ENCODE data around the gene DHRS2.

The DHRS2 gene

DNA sequence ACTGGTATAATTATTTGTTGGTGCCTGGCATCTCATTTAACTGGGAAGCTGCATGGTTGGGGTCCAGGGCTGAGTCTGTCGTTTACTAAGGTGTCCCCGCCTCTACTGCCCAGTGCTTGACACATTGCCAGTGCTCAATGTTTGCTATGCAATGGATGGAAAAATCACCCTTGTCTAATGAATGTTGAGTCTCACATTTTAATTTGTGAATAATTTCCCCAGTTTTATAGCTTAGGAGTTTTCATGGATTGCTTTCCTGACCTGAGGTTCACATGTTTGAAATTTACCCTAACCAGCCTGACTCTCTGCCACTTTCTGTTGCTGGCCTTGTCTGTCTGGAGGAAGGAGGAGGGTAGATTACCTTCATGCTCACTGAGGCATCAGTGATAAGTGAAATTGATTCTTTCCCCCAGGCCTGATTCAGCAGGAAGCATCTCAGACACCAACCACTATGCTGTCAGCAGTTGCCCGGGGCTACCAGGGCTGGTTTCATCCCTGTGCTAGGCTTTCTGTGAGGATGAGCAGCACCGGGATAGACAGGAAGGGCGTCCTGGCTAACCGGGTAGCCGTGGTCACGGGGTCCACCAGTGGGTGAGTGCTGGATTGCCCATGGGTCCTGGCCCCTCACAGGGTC is 2.4 kb downstream of the DHRS2 start:
- H3K27ac ChIP-seq (ENCODE audit: insufficient read depth in 1 of 2, low read depth in 1 of 2, low read length in 2 of 2, poor library complexity in 1 of 2, severe bottlenecking in 2 of 2) = no peak overlapping the region
- no peak overlapping the region for H3K4me3 ChIP-seq (ENCODE audit: control insufficient read depth in 1 of 7, extremely low read depth in 1 of 7, insufficient read depth in 4 of 7, low read depth in 2 of 7, low read length in 6 of 7)
- WGBS (ENCODE audit: insufficient coverage) = 98% methylated on average over 8 of the region's 8 CpGs
- no peak for DNase-seq
- peaks cover 0 to 6% (median 3%) of the 10 kb centered on the region in 4 experiments for H3K4me1 ChIP-seq (ENCODE audit: control extremely low read depth in 1 of 4, control insufficient read depth in 4 of 4, insufficient read depth in 4 of 4, low read length in 3 of 4)
- ChIA-PET CTCF (interaction anchor here (1.4 kb wide), 1 partner anchor 12 kb away, joined by 4 read pairs; no protein-coding TSS in a partner anchor), POLR2A (no interaction called here)
- H3K9me3 ChIP-seq (ENCODE audit: control extremely low read depth in 1 of 5, control insufficient read depth in 4 of 5, insufficient read depth in 2 of 5, low read depth in 1 of 5, low read length in 4 of 5) = no peaks in the 10 kb centered on the region
- H3K36me3 ChIP-seq (ENCODE audit: control insufficient read depth in 4 of 4, insufficient read depth in 4 of 4, low read length in 3 of 4) = no peaks in the 10 kb centered on the region
- H3K27me3 ChIP-seq (replicated peaks in 2 of 5; ENCODE audit: control insufficient read depth in 4 of 5, insufficient read depth in 5 of 5, low read length in 4 of 5) = no peaks in the 10 kb centered on the region

DNA sequence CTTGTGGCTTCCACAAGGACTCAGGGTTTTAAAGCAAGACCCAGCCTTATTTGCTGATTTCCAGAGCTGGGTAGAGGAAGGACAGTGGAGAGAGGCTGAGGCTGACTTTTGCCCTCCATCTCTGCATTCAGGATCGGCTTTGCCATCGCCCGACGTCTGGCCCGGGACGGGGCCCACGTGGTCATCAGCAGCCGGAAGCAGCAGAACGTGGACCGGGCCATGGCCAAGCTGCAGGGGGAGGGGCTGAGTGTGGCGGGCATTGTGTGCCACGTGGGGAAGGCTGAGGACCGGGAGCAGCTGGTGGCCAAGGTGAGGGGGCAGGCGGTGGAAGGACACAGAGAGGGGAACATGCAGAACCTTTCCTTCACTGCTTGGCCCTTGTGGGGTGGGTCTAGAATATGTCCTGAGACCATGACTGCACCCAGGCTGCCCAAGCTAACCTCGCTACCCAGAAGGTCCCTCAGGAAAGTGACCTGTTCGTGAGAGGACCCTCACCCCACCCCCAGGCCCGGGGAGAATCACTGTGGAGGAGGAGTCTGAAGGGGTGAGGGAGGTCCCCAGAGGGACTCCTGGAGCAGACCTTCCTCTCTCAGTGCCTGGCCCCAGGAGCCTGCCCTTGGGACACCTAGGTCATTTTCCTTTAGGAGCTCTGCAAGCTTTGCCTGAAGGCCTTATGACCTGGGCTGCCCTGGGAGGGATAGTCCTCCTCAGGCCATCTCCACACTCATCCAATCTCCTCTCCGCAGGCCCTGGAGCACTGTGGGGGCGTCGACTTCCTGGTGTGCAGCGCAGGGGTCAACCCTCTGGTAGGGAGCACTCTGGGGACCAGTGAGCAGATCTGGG is 3.1 kb downstream of the DHRS2 start:
- H3K27me3 ChIP-seq (replicated peaks in 2 of 5; ENCODE audit: control insufficient read depth in 4 of 5, insufficient read depth in 5 of 5, low read length in 4 of 5) = no peaks in the 10 kb centered on the region
- H3K9me3 ChIP-seq (ENCODE audit: control extremely low read depth in 1 of 5, control insufficient read depth in 4 of 5, insufficient read depth in 2 of 5, low read depth in 1 of 5, low read length in 4 of 5) = no peaks in the 10 kb centered on the region
- no peaks in the 10 kb centered on the region for H3K36me3 ChIP-seq (ENCODE audit: control insufficient read depth in 4 of 4, insufficient read depth in 4 of 4, low read length in 3 of 4)
- H3K4me1 ChIP-seq (ENCODE audit: control extremely low read depth in 1 of 4, control insufficient read depth in 4 of 4, insufficient read depth in 4 of 4, low read length in 3 of 4) = peaks cover 0 to 6% (median 3%) of the 10 kb centered on the region in 4 experiments
- POLR2A ChIA-PET = no interaction called here
- DNase-seq = no peak
- CTCF ChIA-PET = interaction anchor here (1.2 to 1.4 kb wide), 2 partner anchors 13 to 315 kb away, joined by 3 to 4 read pairs; no protein-coding TSS in a partner anchor
- no peak overlapping the region for H3K4me3 ChIP-seq (ENCODE audit: control insufficient read depth in 1 of 7, extremely low read depth in 1 of 7, insufficient read depth in 4 of 7, low read depth in 2 of 7, low read length in 6 of 7)
- no peak overlapping the region for H3K27ac ChIP-seq (ENCODE audit: insufficient read depth in 1 of 2, low read depth in 1 of 2, low read length in 2 of 2, poor library complexity in 1 of 2, severe bottlenecking in 2 of 2)
- 94% methylated on average over 16 of the region's 21 CpGs for WGBS (ENCODE audit: insufficient coverage)

DNA sequence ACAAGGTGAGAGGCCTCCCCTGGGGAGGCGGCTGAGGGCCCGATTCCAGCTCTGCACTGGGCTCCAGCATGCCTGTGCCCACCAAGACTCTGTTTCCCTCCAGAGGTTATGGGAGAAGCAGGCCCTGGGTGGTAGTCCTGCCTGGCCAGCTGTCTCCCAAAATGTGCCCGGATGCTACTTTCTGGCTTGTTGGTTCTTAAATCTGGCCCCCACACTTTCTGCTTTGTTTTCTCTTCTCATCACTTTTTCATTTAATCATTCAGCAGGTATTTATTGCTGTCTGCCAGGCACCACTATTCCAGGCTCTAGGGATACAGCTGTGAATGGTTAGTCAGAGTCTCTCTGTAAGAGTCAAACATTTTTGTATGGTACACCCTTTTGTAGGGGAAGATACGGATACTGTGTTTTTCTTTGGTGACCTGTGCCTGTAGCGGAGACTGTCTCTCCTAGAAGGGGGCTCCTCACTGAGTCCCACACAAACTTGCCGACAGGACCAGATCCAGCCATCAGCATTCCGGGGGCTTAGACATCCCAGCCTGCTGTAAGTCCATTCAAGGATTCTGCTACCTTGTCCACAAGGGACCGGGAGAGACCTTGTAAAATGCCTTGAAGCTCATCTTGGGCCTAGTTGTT is 3.8 kb downstream of the DHRS2 start:
- POLR2A ChIA-PET = no interaction called here
- CTCF ChIA-PET = interaction anchor here (1.2 to 3.2 kb wide), 2 partner anchors 7 to 314 kb away, joined by 3 to 28 read pairs; no protein-coding TSS in a partner anchor
- no peak for DNase-seq
- no peak overlapping the region for H3K4me3 ChIP-seq (ENCODE audit: control insufficient read depth in 1 of 7, extremely low read depth in 1 of 7, insufficient read depth in 4 of 7, low read depth in 2 of 7, low read length in 6 of 7)
- WGBS (ENCODE audit: insufficient coverage) = over 99% methylated on average over 7 of the region's 8 CpGs
- peaks cover 0 to 6% (median 3%) of the 10 kb centered on the region in 4 experiments for H3K4me1 ChIP-seq (ENCODE audit: control extremely low read depth in 1 of 4, control insufficient read depth in 4 of 4, insufficient read depth in 4 of 4, low read length in 3 of 4)
- H3K9me3 ChIP-seq (ENCODE audit: control extremely low read depth in 1 of 5, control insufficient read depth in 4 of 5, insufficient read depth in 2 of 5, low read depth in 1 of 5, low read length in 4 of 5) = no peaks in the 10 kb centered on the region
- no peaks in the 10 kb centered on the region for H3K36me3 ChIP-seq (ENCODE audit: control insufficient read depth in 4 of 4, insufficient read depth in 4 of 4, low read length in 3 of 4)
- no peaks in the 10 kb centered on the region for H3K27me3 ChIP-seq (replicated peaks in 2 of 5; ENCODE audit: control insufficient read depth in 4 of 5, insufficient read depth in 5 of 5, low read length in 4 of 5)
- H3K27ac ChIP-seq (ENCODE audit: insufficient read depth in 1 of 2, low read depth in 1 of 2, low read length in 2 of 2, poor library complexity in 1 of 2, severe bottlenecking in 2 of 2) = no peak overlapping the region

DNA sequence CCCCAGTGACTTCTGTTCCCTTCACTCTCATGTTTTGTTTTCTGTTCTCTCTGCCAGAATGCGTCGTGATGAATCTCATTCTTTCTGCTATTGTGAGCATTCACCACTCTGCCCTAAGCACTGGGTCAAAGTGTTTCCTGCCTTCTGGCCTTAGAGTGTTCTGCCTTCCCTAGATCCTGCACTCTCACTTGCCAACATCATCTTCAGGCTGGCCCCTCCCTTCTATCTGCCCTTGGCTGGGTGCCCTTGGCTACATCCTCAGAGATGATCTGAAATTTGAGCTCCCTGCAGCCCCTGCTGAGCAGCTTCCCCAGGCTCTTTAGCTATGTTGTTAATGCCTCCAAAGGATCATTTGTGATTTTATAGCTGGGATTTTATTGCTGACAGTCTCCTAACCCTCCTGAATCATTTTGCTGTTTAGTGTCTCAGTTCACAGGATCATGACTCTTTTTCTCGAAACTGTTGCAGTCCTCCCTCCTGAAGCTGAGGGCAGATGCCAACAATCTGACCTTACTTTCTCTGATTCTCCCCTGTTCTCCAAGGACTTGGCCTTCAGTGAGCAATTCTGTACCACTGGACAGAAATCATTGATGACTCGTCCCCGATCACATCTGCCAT is 4.5 kb downstream of the DHRS2 start:
- Histone ChIP-seq H3K4me3 (ENCODE audit: control insufficient read depth in 1 of 7, extremely low read depth in 1 of 7, insufficient read depth in 4 of 7, low read depth in 2 of 7, low read length in 6 of 7) (no peak overlapping the region), H3K36me3 (ENCODE audit: control insufficient read depth in 4 of 4, insufficient read depth in 4 of 4, low read length in 3 of 4) (no peaks in the 10 kb centered on the region), H3K27me3 (replicated peaks in 2 of 5; ENCODE audit: control insufficient read depth in 4 of 5, insufficient read depth in 5 of 5, low read length in 4 of 5) (no peaks in the 10 kb centered on the region), H3K27ac (ENCODE audit: insufficient read depth in 1 of 2, low read depth in 1 of 2, low read length in 2 of 2, poor library complexity in 1 of 2, severe bottlenecking in 2 of 2) (no peak overlapping the region), H3K4me1 (ENCODE audit: control extremely low read depth in 1 of 4, control insufficient read depth in 4 of 4, insufficient read depth in 4 of 4, low read length in 3 of 4) (peaks cover 0 to 8% (median 3%) of the 10 kb centered on the region in 4 experiments), H3K9me3 (ENCODE audit: control extremely low read depth in 1 of 5, control insufficient read depth in 4 of 5, insufficient read depth in 2 of 5, low read depth in 1 of 5, low read length in 4 of 5) (no peaks in the 10 kb centered on the region)
- ChIA-PET POLR2A (no interaction called here), CTCF (interaction anchor here (1.0 to 3.2 kb wide), 3 partner anchors 8 to 314 kb away, joined by 3 to 28 read pairs (median 3); no protein-coding TSS in a partner anchor)
- WGBS (ENCODE audit: insufficient coverage) = 98% methylated on average over 5 of the region's 5 CpGs
- no peak for DNase-seq

DNA sequence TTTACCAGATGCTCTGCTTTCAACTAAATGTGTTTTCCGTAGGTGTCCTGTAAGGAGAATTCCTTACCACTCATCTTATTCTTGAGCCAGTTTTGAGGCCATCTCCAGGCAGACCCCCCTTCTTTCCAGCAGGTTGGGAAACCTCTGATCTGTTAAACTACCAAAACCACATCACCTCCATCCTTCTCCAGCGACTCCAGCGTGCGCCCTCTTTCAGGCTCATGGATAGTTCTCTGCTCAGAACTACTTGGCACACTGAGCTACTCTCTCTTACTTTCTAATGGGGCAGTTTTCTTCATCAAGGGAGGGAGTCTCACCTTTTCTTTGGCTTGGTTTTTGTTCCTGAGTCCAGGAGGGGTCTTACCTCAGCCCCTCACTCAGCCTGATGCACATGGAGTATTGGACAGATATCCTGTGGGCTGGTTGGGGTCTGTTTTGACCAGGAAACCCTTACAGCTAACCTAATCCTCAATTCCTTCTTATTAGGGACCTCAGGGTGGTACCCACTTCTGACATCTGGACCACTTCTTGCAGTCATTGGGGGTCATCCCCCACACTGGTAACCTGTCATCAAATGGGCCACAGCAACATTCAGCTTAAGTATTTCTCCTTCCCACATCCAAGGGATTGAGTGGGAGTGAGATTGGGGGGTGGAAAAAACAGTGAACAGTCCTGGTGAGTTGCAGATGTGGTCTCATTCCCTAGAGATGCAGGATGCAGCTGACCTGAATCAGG is 5.2 kb downstream of the DHRS2 start:
- Histone ChIP-seq H3K27ac (ENCODE audit: insufficient read depth in 1 of 2, low read depth in 1 of 2, low read length in 2 of 2, poor library complexity in 1 of 2, severe bottlenecking in 2 of 2) (no peak overlapping the region), H3K4me3 (ENCODE audit: control insufficient read depth in 1 of 7, extremely low read depth in 1 of 7, insufficient read depth in 4 of 7, low read depth in 2 of 7, low read length in 6 of 7) (no peak overlapping the region), H3K9me3 (ENCODE audit: control extremely low read depth in 1 of 5, control insufficient read depth in 4 of 5, insufficient read depth in 2 of 5, low read depth in 1 of 5, low read length in 4 of 5) (no peaks in the 10 kb centered on the region), H3K4me1 (ENCODE audit: control extremely low read depth in 1 of 4, control insufficient read depth in 4 of 4, insufficient read depth in 4 of 4, low read length in 3 of 4) (peaks cover 0 to 13% (median 3%) of the 10 kb centered on the region in 4 experiments), H3K27me3 (replicated peaks in 2 of 5; ENCODE audit: control insufficient read depth in 4 of 5, insufficient read depth in 5 of 5, low read length in 4 of 5) (no peaks in the 10 kb centered on the region), H3K36me3 (ENCODE audit: control insufficient read depth in 4 of 4, insufficient read depth in 4 of 4, low read length in 3 of 4) (no peaks in the 10 kb centered on the region)
- ChIA-PET CTCF (interaction anchor here (1.0 to 3.2 kb wide), 5 partner anchors 9 to 73 kb away, joined by 3 to 28 read pairs (median 4); no protein-coding TSS in a partner anchor), POLR2A (no interaction called here)
- 91% methylated on average over 4 of the region's 4 CpGs for WGBS (ENCODE audit: insufficient coverage)
- DNase-seq = no peak

DNA sequence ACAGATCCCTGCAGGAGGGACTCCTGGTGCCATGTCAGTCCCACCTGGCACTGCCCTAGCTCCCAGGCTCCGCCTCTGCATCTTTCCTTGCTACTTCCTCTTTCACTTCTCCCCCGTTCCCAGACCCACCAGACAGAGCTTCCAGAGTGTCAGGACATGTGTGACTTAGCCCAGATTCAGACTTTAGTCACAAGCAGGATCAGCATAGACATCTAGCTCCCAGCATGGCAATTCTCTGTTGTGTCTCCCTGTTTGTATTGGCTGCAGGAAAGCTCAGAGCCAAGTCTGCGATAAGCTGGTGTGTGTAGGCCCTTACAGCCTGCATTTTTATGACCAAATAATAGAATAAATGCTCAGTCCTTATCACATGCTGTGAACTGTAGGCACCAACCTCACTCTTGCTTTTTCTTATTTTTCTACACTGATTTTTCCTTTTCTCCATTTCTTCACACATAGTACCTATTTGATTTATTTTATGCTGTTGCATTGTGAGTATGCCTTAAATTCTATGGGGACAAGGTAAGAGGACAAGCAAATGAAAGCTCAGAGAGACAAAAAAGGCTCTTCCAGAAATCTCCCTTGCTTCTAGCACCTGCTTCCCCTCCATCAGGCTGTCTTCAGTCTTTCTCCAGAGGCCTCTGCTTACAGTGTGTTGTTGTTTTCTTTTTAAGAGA is 5.9 kb downstream of the DHRS2 start:
- Histone ChIP-seq H3K4me3 (ENCODE audit: control insufficient read depth in 1 of 7, extremely low read depth in 1 of 7, insufficient read depth in 4 of 7, low read depth in 2 of 7, low read length in 6 of 7) (no peak overlapping the region), H3K9me3 (ENCODE audit: control extremely low read depth in 1 of 5, control insufficient read depth in 4 of 5, insufficient read depth in 2 of 5, low read depth in 1 of 5, low read length in 4 of 5) (no peaks in the 10 kb centered on the region), H3K27ac (ENCODE audit: insufficient read depth in 1 of 2, low read depth in 1 of 2, low read length in 2 of 2, poor library complexity in 1 of 2, severe bottlenecking in 2 of 2) (no peak overlapping the region), H3K27me3 (replicated peaks in 2 of 5; ENCODE audit: control insufficient read depth in 4 of 5, insufficient read depth in 5 of 5, low read length in 4 of 5) (no peaks in the 10 kb centered on the region), H3K4me1 (ENCODE audit: control extremely low read depth in 1 of 4, control insufficient read depth in 4 of 4, insufficient read depth in 4 of 4, low read length in 3 of 4) (peaks cover 0 to 16% (median 3%) of the 10 kb centered on the region in 4 experiments), H3K36me3 (ENCODE audit: control insufficient read depth in 4 of 4, insufficient read depth in 4 of 4, low read length in 3 of 4) (no peaks in the 10 kb centered on the region)
- WGBS (ENCODE audit: insufficient coverage) = 59% methylated on average over 3 of the region's 3 CpGs
- DNase-seq = peak in 2 of 3 donors; percentile 2 to 6
- ChIA-PET POLR2A (no interaction called here), CTCF (interaction anchor here (1.1 to 3.2 kb wide), 4 partner anchors 9 to 53 kb away, joined by 3 to 28 read pairs (median 4); no protein-coding TSS in a partner anchor)
